Inflammatory macrophage treated with lipopolysaccharide for 4 hours (primary cell): ENCODE data around the gene LZIC.

Experiments
- DNase-seq: peaks from one replicate; pipeline ENCODE4 v3.0.0-alpha.2; 2020

Gene LZIC

DNA sequence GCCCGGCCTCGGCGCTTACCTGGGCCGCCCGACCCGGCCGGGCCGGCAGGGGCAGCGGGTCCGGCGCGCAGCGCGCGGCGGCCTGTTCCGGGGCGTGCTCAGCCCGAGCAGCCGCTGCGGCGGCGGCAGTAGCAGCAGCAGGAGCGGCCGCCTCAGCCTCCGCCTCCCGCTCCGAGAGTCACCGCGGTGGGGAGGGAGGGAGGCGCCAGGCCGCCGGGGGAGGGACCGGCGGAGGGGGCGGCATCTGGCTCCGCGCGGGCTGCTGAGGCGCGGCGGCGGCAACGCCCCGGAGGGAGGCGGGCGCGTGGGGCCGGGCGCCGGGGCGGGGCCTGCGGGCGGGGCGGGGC, 33.1 kb downstream of the LZIC start, which contains the start of gene CTNNBIP1:
CTNNBIP1 (minus strand) TSS at position 194 of the 347 bp plus-strand sequence. CDS start 38,205 bp downstream, outside the sequence.
- no peak for DNase-seq

DNA sequence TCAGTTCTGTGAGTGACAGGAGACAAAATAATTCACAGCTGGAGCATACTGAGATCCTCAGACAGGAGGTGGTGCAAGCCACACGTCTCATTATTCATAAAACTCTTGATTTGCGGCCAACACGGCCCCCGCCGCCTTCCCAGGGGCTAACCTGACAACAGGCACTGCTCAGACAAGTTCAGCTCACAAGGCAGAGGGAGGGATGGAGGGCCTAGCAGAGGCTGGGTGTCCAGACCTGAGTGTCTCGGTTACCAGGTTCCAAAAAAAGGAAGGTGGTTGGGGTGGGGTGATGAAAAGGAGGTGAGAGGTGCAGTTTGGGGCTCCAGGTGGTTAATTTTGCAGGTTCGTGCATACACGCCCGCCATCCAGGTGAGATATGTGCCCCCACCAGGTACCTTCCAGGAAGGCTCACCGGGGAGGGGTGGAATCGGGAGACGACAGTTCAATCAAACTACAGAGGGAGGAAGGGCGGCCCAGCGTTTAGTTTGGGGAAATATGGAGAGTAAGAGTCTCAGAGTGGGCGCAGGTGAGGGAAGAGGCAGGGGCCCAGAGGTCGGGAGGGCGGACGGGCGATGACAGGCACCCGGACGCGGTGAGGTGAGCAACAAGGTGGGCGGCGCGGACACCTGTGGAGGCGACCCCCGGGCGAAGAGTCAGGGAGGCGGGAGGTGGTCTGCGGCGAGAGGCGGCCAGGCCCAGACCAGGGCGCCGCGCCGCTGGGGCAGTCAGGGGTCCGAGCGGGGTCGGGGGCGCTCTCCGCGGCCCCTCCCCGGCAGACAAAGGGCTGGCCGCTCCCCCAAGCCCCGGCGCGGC, 33.8 kb downstream of the LZIC start:
- no peak for DNase-seq

DNA sequence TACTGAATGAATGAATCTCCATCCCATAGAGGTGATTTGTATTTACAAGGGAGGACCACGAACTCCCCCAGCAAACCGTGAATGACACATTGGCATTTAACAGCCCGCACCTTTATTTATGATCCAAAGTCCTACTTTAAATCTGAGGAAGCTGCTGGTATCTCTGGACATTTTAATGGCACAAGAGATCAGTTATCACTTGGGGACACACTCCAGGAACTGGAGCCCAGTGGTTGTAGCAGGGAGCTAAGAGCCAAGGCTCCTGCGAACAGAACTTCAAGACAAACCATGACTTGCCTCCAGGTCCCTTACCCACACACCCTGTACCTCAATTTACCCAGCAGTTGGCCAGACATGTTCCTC, 34.3 kb downstream of the LZIC start:
- DNase-seq = no peak

DNA sequence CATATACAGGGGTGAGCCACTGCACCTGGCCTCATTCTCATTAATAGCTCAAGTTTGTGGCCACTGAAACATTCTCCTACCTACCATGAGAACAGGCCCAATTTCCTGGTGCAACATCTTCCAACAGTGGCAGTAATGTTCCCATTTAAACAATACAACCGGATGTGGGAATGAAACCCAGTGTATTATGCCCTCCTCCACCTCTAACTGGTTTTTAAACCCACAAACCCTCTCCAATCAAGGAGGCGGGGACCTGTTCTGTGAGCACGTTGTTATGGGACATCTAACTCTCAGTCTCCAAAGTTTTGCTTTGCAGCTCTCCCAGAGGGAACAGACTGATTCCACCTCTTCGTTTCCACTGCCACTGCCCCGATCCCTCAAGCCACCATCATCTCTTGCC, 35.8 kb downstream of the LZIC start:
- no peak for DNase-seq

DNA sequence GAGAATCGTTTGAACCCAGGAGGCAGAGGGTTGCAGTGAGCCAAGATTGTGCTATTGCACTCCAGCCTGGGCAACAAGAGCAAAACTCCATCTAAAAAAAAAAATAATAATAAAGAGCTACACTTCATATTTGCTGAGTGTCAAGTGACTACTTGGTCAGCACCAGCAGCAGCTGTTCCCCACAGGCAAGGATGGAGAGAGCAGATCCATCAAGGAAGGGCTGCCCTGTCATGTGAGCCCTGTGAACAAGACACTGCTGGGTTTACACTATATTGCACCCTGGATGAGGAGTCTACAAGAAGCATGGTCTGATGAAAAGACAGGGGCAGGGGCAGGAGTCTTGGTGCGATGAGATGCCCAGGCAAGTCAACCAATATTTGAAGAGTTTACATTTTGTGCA, 36.7 kb downstream of the LZIC start:
- DNase-seq = no peak

DNA sequence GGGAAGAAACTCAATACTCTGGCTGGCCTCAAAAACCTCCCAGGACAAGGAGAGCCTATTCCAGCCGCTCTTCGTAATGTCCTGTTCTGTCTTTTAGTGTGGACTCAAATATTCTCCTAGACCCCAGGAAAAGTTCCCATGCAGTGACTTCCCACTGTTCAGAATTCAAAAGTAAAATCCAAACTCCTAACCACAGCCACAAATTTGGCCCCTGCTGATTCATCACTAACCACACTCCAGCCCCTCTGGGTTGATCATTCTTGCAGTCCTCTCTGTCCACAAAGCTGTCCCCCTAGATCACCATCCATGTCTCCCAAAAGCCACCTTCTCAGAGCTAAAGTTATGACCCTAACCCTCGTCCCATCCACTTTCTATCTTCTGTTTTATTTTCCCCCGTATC, 38.2 kb downstream of the LZIC start:
- no peak for DNase-seq

DNA sequence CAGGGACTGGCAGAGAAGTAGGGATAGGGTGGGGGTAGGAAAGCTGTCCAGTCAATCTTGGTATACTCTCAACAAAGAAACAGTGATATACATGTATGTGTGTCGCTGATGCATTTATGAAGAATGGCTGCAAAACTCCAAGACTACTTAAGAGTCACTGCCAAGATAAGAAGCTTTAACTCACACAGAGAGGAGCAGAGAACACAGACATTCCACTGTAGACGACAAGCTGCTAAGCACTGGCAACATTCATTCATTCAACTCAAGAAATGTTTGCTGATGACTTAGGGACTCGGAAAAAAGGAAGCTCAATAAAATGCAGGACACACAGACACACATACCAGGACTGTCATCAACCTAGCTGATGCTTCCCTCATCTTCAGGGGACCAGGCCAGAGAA, 38.6 kb downstream of the LZIC start:
- no peak for DNase-seq

DNA sequence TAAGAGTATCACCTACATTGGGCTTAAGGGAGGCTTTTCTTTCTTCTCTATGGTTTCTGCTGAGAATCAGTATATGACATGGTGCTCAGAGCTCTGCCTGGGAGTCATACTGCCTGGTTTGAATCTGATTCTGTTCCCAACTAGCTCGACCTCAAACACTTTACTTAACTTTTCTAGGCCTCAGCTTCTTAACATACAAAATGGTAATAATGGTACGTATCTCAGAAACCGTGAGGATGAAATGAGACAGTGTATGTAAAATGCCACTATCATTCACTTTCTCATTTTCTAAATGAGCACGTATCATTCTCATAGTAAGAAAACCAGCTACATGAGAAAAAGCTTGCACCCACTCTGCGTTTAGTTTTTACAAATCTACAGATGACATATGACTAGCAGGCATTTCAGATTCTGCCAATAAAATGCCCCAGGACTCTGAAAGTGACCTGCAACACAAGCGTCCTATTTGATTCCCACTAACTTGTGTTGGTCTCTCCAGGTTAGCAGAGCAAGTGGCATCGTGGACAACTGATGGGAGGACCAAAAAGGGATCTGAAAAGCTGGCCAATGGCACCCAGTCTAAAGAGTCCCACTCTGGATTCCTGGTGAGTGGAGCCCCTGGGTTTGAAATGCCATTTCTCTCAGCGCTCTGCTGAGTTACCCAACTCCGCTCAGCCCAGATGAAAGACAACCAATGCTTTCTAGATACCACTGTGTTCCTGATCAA, 39.2 kb downstream of the LZIC start:
- no peak for DNase-seq

DNA sequence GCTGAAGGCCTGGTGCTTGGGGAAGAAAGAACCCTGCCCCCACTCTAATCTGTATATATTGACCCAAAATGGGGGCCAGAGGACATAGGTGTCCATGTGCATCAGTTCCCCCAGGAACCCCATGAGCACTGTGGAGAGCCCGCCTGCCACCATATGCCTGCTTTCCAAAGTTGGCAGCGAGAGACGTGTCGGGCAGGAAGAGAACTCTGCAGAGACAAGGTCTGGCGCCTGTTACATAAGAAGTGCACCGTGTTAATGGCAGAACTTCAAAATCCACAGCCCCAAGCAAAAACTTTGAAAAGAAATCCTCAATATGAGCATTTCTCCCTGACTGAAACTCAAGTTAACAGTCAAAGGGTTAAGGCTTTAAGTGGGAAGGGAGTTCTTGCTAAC, 41.1 kb downstream of the LZIC start:
- DNase-seq = no peak

DNA sequence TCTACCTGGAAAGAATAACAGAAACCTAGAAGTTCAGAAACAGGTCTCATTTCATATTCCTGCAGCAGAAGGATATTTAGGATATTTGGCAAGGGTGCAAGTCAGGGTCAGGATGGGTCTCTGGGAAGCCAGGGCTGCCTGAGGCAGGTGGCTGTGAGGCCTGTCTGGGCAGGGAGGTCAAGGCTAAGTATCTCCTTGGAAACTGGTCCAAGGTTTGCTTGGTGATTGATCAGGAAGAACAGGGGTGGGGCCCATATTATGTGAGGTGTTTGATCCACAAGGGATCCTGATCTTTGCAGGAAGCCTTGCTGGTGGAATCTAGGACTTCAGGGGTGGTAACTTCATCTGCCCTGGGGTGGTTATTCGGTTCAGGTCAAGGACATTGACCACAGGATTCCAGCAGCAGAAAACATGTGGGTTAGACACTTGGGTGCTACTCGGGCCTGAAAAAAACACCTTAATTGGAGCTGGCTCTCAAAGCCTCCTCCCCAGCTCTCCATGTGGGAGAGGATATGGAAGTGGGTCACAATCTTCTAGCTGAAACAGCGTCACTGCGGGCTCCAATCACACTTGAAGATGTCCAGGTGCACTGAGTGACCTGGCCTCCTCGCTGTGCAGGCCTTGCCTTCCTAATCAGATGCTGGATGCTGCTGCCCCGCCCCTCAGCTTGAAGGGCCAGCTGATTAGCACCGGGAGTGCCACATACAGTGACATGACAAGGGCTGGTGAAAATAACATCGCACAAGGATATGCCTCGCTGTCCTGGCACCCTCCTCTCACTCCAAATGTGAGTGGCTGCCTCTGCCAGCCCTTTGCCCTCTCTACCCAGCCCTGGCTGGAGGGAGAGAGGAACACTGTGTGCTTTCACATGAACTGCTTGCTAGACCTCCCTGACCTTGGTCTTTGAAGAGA, 41.8 kb downstream of the LZIC start:
- no peak for DNase-seq

DNA sequence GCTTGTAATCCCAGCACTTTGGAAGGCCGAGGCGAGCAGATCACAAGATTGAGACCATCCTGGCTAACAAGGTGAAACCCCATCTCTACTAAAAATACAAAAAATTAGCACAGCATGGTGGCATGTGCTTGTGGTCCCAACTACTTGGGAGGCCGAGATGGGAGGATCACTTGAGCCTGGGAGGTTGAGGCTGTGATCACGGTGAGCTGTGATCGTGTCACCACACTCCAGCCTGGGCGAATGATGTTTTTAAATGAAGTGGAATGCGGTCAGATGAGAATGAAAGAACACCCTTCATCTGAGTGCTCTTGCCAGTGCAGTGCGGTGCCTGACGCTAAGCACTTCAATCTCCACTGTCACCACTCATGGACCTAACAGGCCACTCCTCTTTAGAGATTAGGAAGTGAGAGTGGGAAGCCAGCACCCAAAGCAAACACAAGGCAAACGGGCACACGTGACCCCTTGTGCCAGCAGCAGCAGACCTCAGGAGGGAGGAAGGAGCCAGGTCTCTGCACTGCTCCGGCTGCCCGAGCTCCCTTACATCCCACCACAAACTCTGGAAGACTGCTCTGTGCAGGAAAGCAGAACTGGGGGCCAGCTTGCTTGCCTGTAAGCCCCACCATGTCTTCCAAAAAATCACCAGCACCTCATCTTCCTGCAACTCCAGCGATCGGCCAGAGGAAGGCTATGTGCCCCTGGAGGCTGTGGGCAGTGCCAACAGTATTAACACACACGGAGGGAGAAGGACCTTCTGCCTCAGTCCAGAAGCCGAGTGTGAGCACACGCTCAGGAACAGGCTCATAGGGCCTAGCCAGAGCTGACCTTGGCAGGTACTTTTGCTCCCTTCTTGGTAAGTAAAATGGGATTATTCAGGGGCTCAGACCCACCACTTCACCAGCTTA, 42.8 kb downstream of the LZIC start:
- peak; percentile 88 for DNase-seq

DNA sequence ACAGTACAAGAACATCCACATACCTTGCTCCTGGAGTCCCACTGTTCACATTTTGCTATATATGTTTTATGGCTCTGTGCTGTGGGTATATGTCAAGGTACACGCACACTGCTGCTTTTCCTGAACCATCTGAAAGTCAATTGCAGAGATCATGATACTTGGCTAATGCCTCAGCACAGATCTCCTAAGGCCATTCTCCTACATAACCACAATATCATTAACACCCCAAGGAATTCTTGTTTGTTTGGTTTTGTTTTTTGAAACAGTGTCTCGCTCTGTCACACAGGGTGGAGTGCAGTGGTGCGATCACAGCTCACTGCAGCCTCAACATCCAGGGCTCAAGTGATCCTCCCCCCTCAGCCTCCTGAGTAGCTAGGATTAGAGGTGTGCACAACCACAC, 49.1 kb downstream of the LZIC start:
- no peak for DNase-seq

DNA sequence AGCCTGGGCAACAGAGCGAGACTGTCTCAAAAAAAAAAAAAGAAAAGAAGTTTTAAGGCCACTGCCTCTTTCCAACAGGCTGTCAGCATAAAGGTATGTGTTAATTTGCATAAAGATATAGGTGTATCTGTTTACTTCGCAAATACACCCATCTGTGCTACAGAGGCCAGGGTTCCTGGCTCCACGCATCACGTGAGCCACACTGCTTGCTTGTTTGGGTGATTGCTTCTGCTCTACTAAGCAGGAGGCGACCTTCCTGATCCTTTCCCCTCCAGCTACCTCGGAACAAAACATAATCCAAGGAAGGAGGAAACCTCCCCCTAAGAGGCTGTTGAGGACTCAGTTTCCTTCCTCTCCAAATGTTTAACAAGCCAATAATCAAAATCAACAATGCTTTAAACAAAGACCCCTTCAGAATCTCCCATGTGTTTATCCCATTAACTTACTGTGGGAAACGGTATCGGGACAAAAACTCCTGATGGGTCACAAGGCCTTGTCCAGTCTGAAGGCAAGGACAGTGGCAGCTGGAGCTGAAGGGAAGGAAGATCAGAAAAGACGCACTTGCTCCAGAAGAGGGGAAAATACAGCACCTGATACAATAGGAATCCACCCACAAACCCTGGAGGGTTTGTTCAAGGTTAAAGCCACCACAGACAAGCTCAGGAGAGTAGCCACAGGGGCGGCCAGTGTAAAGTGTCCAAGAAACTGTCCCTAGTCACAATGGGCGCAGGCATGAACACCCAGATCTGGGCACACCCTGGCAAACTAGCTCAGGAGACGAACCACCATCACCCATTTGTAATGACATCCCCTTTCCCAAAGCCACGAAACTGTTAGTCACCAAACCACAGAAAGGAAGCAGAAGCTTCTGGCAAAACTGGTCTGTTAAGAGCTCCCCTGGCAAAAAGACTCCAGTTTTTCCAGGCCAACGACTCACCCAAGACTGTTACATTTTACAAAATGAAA, 50.3 kb downstream of the LZIC start:
- DNase-seq = peak; percentile 88

DNA sequence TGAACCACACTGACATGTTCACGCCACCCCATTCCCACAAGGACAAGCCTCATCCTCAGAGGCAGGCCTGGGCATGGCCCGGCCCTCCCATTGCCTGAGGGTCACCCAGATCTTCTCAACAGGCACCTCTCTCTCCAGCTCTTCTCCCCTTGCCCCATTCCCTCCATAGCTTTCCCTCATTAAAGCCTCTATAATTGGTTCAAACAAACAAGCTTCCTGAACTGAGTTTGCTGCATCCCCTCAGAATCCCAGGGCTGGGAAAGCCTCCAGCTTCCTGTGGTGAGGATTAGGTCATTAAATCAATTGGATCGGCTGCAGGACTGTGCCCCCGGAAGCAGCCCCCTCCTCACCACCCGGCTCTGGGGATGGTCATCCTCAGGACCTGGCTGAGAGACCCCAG, 52.0 kb downstream of the LZIC start:
- DNase-seq = no peak

DNA sequence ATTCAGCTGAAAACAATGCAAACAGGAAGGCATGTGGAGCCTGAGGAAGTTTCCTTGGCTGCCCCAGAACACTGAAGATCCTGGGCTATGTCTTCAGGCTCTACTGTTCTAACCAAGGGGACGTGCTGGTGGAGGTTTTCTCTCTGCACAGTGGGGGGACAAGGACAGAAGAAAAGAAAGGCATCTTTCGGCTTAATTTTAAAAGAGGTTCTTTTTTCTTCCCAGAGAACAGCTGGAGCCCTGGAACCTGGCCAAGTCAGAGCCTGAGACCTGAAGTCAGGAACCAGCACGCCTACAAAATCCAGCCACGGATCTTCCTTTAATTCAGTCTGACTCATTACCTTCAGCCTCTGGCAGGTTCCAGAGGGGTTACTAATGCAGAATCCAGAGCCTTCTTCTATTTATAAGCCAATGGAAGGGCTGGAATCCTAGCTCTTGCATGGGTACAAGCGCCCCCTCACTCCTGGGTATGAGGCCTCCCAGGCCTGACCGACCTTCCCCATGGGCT, 52.9 kb downstream of the LZIC start:
- DNase-seq = no peak

DNA sequence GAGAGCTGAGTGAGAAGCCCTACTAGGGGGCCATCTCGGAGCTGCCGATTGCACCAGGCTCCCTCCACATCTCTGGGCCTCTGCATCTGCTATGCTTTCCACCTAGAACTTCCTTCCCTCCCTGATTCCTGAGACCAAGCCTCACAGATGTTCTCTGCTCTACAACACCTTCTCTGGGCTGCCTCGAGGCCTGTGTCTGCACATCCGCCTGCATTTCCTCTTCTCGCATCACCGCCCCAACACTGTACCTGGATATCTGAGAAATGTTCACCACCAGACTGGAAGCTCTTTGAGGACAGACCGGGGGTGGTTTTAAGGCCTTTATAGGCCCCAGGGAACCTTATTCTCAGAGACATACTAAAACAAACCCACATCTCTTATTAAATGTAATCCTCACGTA, 53.8 kb downstream of the LZIC start:
- DNase-seq = no peak

DNA sequence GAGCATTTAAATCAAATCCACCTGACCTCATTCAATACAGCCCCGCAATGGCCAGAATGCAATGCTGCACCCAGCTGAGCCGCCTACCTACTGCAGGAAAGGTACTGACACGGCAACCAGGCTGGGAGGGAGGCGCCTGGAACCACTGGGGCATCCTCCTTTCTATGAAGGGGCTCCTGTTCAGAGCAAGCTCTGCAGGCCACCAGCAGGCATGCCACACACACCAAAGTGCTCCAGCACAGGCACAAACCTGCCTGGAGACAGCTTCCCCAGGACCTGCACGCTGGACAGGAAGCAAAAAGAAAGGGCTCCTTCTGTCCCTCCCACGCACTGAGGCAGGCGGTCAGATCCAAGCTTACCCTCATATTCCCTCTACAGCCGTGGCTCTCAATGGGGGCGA, 54.3 kb downstream of the LZIC start:
- no peak for DNase-seq

DNA sequence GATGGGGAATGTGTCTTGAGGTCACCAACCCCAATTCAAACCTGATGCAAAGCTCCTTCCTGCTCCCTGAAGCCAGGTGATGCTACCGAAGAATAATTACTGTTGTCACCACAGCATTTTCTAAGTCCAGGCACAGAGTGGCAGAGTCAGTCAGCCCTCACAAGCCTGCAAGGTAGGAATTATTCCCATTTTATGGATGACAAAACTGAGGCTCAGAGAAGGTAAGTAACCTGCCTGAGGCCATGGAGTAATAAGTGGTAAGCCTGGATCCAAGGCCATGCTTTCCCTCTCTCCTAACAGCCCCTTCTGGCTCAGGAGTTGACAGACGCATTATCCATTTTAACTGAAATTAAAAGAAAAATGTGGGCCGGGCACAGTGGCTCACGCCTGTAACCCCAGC, 56.1 kb downstream of the LZIC start:
- DNase-seq = no peak

DNA sequence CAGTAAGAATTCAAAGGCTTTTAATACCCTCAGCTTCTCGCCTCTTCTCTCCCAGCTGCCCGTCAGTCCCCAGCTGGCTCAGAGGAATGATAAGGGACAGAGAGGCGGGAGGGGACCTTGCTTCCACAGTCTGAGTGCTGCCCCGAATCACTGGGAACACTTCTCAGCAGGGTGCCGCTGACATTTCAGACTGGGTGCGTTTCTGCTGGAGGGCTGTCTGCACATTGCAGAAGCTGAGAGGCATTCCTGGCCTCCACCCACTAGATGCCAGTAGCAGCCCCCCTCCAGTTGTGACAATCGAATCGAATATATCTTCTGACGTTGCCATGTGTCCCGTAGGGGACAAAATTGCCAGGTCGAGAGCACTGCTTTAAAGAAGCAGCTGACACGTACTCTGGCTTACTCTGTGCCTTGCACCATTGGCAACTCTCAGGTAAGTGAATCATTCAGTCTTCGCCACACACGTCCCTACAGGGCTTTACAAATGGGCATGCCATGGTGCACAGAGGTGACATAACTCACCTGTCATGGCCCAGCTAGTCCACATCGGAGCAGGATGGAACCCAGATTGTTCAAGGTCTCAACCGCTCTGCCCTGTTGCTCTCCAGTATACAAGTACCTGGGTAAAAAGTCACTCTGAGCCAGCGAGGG, 57.0 kb downstream of the LZIC start:
- DNase-seq = no peak

DNA sequence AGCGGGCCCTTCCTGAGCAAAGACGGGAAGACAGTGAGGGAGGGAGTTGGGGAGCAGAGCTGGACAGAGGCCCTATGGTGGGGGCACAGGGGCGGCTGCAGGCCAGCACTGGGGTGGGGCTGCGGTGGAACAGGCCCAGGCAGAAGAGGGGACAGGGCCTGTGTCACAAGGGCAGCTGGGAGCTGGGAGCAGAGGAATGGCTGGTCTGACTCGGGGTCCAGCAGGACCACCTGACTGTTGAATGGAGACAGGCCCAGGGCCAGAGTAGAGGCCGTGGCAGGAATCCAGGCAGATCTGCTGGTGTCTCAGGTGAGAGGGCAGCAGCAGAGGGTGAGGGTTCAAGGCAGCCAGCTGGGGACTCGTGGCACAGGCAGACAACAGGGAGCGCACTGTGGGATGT, 58.4 kb downstream of the LZIC start:
- no peak for DNase-seq
